ENCODE measurements around the gene PPP6R2. TPM values are rescaled to one million over a fixed set of nuclear protein-coding genes. Genes with fewer than 3 reads are reported as not detected.
"Not testable (repeated sequence)": the region's sequence is repeated elsewhere in the genome, so short reads cannot be mapped to it uniquely, and the experiment has no call there.

PPP6R2 gene
- total and polyA plus RNA-seq, 2 of the 8 experiments (the other 6 are each of a cell fraction or from before 2014, with no cell fraction given): 25.0 to 32.2 TPM

DNA sequence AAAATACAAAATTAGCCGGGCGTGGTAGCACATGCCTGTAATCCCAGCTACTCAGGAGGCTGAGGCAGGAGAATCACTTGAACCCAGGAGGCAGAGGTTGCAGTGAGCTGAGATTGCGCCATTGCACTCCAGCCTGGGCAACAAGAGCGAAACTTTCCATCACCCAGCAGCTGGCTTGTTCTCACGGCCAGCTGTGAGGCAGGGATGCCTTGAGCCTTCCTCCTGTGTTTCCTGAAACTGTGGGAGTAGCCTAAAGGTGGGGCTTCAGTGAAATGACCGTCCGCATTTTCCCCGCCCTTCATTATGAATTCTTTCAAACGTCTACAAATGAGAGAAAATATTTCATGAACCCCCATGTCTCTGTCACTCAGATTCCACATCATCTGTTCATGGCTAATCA, 65.8 kb downstream of the PPP6R2 start:
- H4K20me1 ChIP-seq (replicated peaks in 1 of 2; ENCODE audit: control insufficient read depth in 1 of 2, insufficient read depth in 2 of 2, low read length in 2 of 2); H3K56ac ChIP-seq (replicated peaks; ENCODE audit: insufficient read length, low read depth, low read length); H4K91ac ChIP-seq (replicated peaks; ENCODE audit: insufficient read length, low read length); H2BK5ac ChIP-seq (ENCODE audit: low read depth, low read length); CTCF ChIA-PET (ENCODE audit: partially characterized antibody); H3K9ac ChIP-seq (replicated peaks in 1 of 4; ENCODE audit: extremely low read depth in 1 of 4, low read depth in 3 of 4, low read length in 3 of 4); H3K9me3 ChIP-seq (ENCODE audit: insufficient read depth in 2 of 2, low read depth in 1 of 2, low read length in 1 of 2); H3K4ac ChIP-seq (replicated peaks; ENCODE audit: insufficient read length, low read depth, low read length); H3K14ac ChIP-seq (ENCODE audit: insufficient read length); POLR2A ChIA-PET (ENCODE audit: partially characterized antibody); H3K27me3 ChIP-seq (replicated peaks in 1 of 4; ENCODE audit: control insufficient read depth in 3 of 4, extremely low read depth in 1 of 4, insufficient read depth in 3 of 4, low read length in 3 of 4); H3K4me2 ChIP-seq (ENCODE audit: insufficient read depth in 1 of 2, low read depth in 2 of 2, low read length in 2 of 2); H3K79me1 ChIP-seq (ENCODE audit: low read depth, low read length); H2AK5ac ChIP-seq (ENCODE audit: low read depth, low read length); H3K4me3 ChIP-seq (ENCODE audit: extremely low read depth in 1 of 4, insufficient read depth in 2 of 4, low read depth in 3 of 4, low read length in 4 of 4); H2BK15ac ChIP-seq (ENCODE audit: low read length); H4K5ac ChIP-seq (ENCODE audit: insufficient read length, low read depth, low read length); H2BK20ac ChIP-seq (ENCODE audit: low read length); H2BK12ac ChIP-seq (ENCODE audit: low read depth, low read length); FAIRE-seq; H3K23ac ChIP-seq (ENCODE audit: insufficient read length); H3K4me1 ChIP-seq (replicated peaks in 1 of 4; ENCODE audit: control insufficient read depth in 3 of 4, insufficient read depth in 4 of 4, low read length in 3 of 4); H3K79me2 ChIP-seq (ENCODE audit: control insufficient read depth in 1 of 2, insufficient read depth in 2 of 2, low read length in 2 of 2); H3K23me2 ChIP-seq (ENCODE audit: low read depth, low read length); DNase-seq (ENCODE audit: low read depth in 1 of 2, low spot score in 2 of 2); H4K8ac ChIP-seq (ENCODE audit: extremely low read depth, insufficient read depth, low read length); H3K27ac ChIP-seq (ENCODE audit: low read depth, low read length); H3K18ac ChIP-seq (ENCODE audit: extremely low read depth, low read length); H2AFZ ChIP-seq (ENCODE audit: low read length); H2BK120ac ChIP-seq (replicated peaks; ENCODE audit: low read depth, low read length): not testable (repeated sequence)
- peaks cover 0 to 19% (median 5%) of the 10 kb centered on the region in 4 experiments; a peak in 5 of 8 replicates for H3K36me3 ChIP-seq (ENCODE audit: control insufficient read depth in 2 of 4, insufficient read depth in 4 of 4, low read length in 3 of 4)
- WGBS, 2 experiments (ENCODE audit: extremely low coverage in 1 of 2, insufficient coverage in 1 of 2, insufficient read length in 1 of 2, insufficient replicate concordance in 2 of 2, low coverage in 1 of 2, low lambda C conversion rate in 2 of 2, missing lambda C conversion rate in 1 of 2): 83% methylated on average over 8 of the region's 9 CpGs; no CpG with 5 or more reads in 1 of the 2 experiments
